SHP77 treated with DMSO at 0.1 percent for 48 hours (cell line): ENCODE results near the gene CNTLN.
"Not testable (repeated sequence)": the region's sequence is repeated elsewhere in the genome, so short reads cannot be mapped to it uniquely, and the experiment has no call there.

ENCODE experiments used
- DNase-seq: peaks from one replicate; lab custom pipeline; 2025; lab: John Stamatoyannopoulos, UW

The CNTLN gene

GRCh38 chr9:17401858-17402257 is 267.0 kb downstream of the CNTLN start:
- DNase-seq = no peak

DNA sequence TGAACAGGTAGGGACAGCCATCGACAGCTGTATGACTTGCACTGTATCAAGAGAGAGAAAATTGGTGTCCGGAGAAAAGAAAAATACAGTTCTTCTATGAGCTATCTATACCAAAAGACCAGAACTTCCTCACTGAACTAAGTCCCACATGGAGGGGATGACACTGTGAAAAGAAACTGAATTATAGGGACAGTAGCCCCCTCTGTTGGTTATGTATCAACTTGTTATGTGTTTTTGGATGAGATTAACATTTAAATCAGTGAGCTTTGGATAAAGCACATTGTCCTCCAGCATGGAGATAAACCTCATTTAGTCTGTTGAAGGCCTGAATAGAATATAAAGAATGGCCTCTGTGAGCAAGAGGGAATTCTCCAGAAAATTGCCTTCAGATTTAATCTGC is 267.5 kb downstream of the CNTLN start:
- no peak for DNase-seq

- no peak for DNase-seq
Measured at GRCh38 chr9:17403539-17403938, 268.7 kb downstream of the CNTLN start.

DNA sequence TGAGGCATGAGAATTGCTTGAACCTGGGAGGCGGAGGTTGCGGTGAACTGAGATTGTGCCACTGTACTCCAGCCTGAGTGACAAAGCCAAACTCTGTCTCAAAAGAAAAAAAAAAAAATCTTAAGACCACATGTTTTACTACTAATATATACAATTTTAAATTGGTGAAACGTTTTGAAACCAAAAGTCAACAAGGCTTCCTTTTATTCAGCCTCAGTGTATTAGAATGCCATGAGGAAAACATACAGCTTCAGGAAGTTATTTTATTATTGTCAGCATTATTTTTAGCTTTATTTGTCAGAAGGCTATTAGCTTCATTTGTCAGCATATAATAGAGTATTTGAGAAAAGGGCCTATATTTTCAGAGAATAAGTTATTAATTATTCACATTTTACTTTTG is 280.1 kb downstream of the CNTLN start:
- DNase-seq = no peak

DNA sequence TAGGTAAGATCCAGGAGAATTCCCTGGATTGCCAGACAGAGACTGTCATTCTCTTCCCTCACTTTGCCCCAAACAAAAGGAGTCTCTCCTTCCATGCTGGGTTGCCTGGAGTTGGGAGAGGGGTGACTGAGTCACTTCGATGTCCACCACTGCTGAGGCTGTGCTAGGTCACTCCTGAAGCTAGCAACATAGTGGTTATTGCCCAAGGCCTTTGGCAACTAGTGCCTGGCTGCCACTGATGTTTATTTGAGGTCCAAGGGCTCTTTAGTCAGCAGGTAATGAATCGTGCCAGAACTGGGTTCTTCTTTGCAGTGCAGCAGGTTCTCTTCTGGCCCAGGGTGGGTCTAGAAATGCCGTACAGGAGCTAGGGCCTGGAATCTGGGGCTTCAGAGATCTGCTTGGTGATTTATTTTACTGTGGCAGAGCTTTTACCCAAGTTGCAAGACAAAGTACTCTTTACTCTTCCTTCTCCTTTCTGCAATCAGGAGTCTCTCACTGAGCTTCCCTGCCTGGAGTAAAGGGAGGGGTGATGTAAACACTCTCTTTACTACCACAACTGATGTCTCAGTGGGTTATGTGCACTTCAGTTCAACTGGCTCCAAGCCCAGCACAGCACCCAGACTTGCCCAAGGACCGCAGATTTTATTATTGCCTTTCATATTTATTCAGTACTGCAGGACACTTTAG is 288.3 kb downstream of the CNTLN start:
- DNase-seq = no peak

GRCh38 chr9:17423681-17424011 is 288.8 kb downstream of the CNTLN start:
- no peak for DNase-seq

GRCh38 chr9:17425384-17425783 is 290.5 kb downstream of the CNTLN start:
- DNase-seq = no peak

GRCh38 chr9:17433526-17433925 is 298.7 kb downstream of the CNTLN start:
- no peak for DNase-seq

DNA sequence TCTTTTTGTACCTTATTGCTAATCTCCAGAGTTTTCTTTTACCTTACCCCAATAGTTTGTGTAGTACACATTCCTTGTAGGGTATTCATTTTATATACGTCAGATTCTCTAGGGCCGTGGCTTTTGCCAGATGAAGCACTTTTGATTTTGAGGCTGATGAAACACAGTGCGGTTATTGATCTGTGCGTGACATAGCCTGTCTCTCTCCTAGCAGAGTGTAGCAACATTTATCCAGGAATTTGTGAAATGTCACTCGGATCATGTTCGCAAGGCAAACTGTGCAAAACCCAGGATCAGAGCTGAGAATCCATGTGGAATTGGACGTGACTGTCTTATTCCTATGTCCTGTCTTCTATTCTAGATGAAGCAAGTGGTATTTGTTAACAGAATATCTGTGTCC is 302.0 kb downstream of the CNTLN start:
- DNase-seq = no peak

- no peak for DNase-seq
Measured at GRCh38 chr9:17437813-17438212, 303.0 kb downstream of the CNTLN start.

DNA sequence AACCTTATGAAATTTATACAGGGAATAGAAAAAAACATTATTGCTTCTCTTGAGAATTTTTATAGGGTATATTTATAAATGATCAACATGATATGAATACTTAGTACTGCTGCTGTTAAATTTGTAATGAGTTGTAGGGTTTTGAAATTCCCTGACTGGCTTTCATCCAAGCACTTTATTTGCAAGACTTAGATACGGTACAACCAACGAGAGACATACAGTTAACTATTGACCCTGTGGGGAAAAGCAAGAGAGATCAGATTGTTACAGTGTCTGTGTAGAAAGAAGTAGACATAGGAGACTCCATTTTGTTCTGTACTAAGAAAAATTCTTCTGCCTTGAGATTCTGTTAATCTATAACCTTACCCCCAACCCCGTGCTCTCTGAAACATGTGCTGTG is 310.3 kb downstream of the CNTLN start:
- DNase-seq = not testable (repeated sequence)

GRCh38 chr9:17453751-17454150 is 318.9 kb downstream of the CNTLN start:
- no peak for DNase-seq

- no peak for DNase-seq
Measured at GRCh38 chr9:17462869-17463464, 328.1 kb downstream of the CNTLN start.

DNA sequence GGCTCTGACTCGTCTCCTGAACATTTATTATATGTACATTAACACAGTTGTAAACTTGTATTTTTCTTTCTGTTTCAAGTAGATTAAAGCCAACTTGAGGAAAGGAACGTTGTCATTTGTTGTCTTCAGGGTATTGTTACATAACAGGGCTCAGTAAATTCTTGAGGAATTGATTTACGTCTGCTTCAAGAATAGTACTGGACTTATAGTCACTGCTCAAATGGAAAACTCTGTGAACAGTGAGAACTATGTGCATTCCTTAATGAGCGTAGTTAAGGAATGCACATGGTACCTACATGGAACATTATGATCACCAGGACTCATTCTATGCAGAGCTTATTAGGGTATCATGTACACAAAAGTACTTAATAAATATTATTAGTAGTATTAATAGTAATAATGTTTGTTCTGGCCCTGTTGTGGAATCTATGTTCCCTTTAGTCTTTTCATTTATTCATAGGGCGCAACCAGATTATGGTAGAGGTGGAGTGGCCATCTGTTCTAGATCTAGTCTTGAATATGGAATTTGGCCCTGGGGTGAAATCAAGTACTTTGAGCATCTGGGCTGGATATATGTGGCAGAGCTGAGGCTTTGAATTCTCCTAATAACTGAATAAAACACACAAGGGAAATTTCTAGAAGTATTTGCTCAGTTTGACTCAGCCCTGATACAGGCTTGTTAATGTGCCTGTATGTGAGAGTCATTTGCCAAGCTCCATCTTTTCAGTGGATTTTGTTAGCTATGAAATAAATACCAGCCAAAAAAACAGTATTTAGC is 335.4 kb downstream of the CNTLN start:
- no peak for DNase-seq

DNA sequence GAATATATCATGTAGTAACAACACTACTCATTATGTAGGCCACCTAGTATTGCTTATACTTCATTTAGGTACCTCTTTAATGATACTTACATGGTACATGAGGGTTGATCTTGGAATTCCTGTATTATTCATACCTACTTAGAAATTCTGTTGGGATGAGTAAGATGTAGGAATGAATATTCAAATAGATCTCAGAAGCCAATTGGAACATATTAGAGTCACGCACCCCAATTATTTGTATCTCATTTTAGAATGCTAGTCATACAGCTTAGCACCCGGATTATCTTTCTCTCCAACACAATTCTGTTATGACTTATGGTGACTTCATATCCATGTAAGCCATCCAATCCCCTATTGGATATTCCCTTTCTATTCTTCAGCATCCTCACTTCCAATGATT is 337.3 kb downstream of the CNTLN start:
- no peak for DNase-seq

DNA sequence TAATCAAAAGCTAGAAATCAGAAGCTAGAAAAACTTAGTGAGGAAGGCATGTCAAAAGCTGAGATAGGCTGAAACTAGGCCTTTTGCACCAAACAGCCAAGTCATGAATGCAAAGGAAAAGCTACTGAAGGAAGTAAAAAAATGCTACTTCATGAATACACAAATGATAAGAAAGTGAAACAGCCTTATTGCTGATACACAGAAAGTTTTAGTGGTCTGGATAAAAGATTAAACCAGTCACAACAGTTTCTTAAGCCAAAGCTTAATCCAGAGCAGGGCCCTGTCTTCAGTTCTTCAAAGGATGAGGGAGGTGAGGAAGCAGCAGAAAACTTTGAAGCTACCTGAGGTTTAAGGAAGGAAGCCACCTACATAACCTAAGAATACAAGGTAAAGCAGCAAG is 341.6 kb downstream of the CNTLN start:
- no peak for DNase-seq

GRCh38 chr9:17477816-17478215 is 343.0 kb downstream of the CNTLN start:
- no peak for DNase-seq

DNA sequence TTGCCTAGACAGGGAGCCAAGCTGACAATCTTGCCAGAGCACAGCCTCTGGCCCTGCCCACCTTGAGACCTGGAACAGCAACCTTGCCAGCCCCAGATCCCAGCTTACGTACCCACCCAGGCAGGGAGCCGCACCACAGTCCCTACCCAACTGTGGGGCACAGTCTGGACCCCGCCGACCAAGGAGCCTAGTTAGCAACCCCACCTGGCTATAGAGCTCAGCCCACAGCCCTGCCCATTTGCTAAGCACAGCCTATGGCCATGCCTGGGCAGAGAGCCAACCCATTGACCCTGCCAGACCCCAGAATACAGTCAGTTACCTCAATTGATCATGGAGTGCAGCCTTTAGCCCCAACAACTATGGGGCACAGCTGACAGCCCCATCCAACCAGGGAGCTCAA is 346.1 kb downstream of the CNTLN start:
- no peak for DNase-seq

- no peak for DNase-seq
Measured at GRCh38 chr9:17481565-17481964, 346.7 kb downstream of the CNTLN start.

GRCh38 chr9:17484906-17485305 is 350.1 kb downstream of the CNTLN start:
- DNase-seq = no peak

DNA sequence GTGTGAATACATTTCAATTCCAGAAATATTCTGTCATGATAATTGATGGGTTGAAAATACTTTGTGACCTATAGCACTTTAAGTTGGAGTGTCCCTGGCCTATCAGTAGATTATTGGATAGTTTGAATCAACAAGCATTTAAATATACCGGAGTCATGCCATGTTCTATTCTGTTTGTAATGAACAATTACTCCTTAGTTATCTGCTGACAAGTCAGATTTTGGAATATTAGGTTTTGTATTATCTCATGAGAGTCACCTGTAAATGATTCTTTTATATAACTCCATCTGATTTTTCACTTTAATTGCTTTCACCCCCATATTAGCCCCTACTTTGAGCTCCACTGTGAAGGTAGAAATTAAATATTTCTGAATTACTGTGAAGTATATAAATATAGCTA is 351.6 kb downstream of the CNTLN start:
- no peak for DNase-seq

GRCh38 chr9:17487467-17487866 is 352.6 kb downstream of the CNTLN start:
- DNase-seq = no peak

- DNase-seq = no peak
Measured at GRCh38 chr9:17488662-17489061, 353.8 kb downstream of the CNTLN start.

DNA sequence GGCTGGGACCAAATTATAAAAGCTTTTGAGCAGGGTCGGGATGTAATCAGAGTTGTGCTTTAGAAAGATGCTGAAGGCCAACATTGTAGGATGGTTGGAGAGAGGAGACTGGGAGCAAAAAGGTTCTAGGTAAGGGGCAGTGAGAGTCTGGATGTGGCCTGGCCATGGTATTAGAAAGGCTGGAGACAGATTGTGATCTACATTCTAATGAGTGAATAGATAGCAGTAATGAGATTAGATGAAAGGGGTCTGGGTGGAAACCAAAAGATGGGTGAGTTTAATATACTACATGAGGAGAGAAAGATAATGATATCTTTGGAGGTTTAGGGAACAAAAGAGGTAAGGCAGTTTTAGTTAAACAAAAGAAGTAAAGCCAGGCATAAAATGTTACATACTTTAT is 355.3 kb downstream of the CNTLN start:
- DNase-seq = no peak
